Lower leg skin (tissue), 4 donors: ENCODE data around the gene MPL. TPM values are rescaled to one million over a fixed set of nuclear protein-coding genes. Genes with fewer than 3 reads are reported as not detected.

ENCODE experiments used
- DNase-seq, 2 donors: peaks; one replicate each; pipeline ENCODE4 v3.0.0-alpha.2; 2019; ENCODE audit warnings: low spot score in 2 of 2
- H3K4me3 ChIP-seq: fragments of 200-600 bp; sonication (generic); 2 replicates; pipeline ENCODE4 v1.5.1; 2017; ENCODE audit warnings: mild to moderate bottlenecking, low read depth; ENCODE audit not compliant: poor library complexity, severe bottlenecking
- CTCF ChIP-seq, 3 donors: fragments of 450-650 bp; IDR thresholded peaks; one replicate each; pipeline ENCODE4 v1.5.1; 2016; ENCODE audit warnings: antibody characterized with exemption in 3 of 3, mild to moderate bottlenecking in 3 of 3, moderate library complexity in 2 of 3
- POLR2A ChIP-seq, 2 donors: fragments of 450-650 bp; IDR thresholded peaks; one replicate each; pipeline ENCODE4 v1.6.1; 2016 to 2017; ENCODE audit warnings: antibody characterized with exemption in 2 of 2, mild to moderate bottlenecking in 1 of 2, moderate library complexity in 1 of 2
- WGBS, 2 donors: methylation state at CpG; one replicate each; pipeline ENCODE4 v1.1.5; 2018; 5-methylcytosine and 5-hydroxymethylcytosine counted together
- intact Hi-C: fragments of 100-400 bp; cut with DNase I; formaldehyde crosslinking; loops from one replicate; pipeline ENCODE4 v1.15.0; 2023; ENCODE audit warnings: low total_unique reads
- total RNA-seq, 4 donors: library from RNA; depleted of rRNA; stranded (reverse); fragments of >200 nt; gene quantifications; one replicate each; pipeline ENCODE4 v1.1.0, GENCODE V29; 2016

Gene MPL
- total RNA-seq, 4 donors from 2014 or later = 0.15 TPM; not detected in 3

- 91 to 98% methylated on average over 19 of the region's 20 CpGs for WGBS, 2 donors
- H3K4me3 ChIP-seq = no peak overlapping the region
- intact Hi-C loops = no loop called here
- no peak for DNase-seq
- TF ChIP-seq POLR2A (IDR thresholded peaks at IDR 0.05) (no peak), CTCF (IDR thresholded peaks at IDR 0.05) (no peak)
These were observed 28.8 kb upstream of the MPL start for GRCh38 chr1:43308635-43309404.

- intact Hi-C loops = no loop called here
- H3K4me3 ChIP-seq = no peak overlapping the region
- WGBS, 2 donors = 91 to 92% methylated on average over 13 of the region's 13 CpGs
- DNase-seq = no peak
- no peak for TF ChIP-seq CTCF (IDR thresholded peaks at IDR 0.05)
- TF ChIP-seq POLR2A (IDR thresholded peaks at IDR 0.05) = no peak
These were observed 28.1 kb upstream of the MPL start for GRCh38 chr1:43309405-43310025.

GRCh38 chr1:43311521-43311920 is 26.1 kb upstream of the MPL start:
- no peak for DNase-seq
- no peak for TF ChIP-seq CTCF (IDR thresholded peaks at IDR 0.05)
- TF ChIP-seq POLR2A (IDR thresholded peaks at IDR 0.05) = no peak
- no peak overlapping the region for H3K4me3 ChIP-seq
- 92 to 95% methylated on average over 9 of the region's 9 CpGs for WGBS, 2 donors
- intact Hi-C loops = no loop called here

- TF ChIP-seq CTCF (IDR thresholded peaks at IDR 0.05) (no peak), POLR2A (IDR thresholded peaks at IDR 0.05) (no peak)
- no peak overlapping the region for H3K4me3 ChIP-seq
- WGBS, 2 donors = 84 to 90% methylated on average over 7 to 19 of the region's 19 CpGs
- no peak for DNase-seq
- intact Hi-C loops = no loop called here
These were observed 25.4 kb upstream of the MPL start for GRCh38 chr1:43312212-43312623.

GRCh38 chr1:43312663-43313515 is 24.7 kb upstream of the MPL start:
- intact Hi-C loops = no loop called here
- TF ChIP-seq POLR2A (IDR thresholded peaks at IDR 0.05) = no peak
- TF ChIP-seq CTCF (IDR thresholded peaks at IDR 0.05) = no peak
- no peak for DNase-seq
- 90 to 92% methylated on average over 24 of the region's 24 CpGs for WGBS, 2 donors
- H3K4me3 ChIP-seq = no peak overlapping the region
